RPMI7951 (cell line): Measurements from ENCODE around the gene TRIM5. TPM values are rescaled to one million over a fixed set of nuclear protein-coding genes. Genes with fewer than 3 reads are reported as not detected.

Source experiments
- DNase-seq: peaks from one replicate; pipeline ENCODE4 v3.0.0-alpha.2; 2012; ENCODE audit warnings: low read depth
- total RNA-seq: library from RNA; depleted of rRNA; stranded (reverse); fragments of >200 nt; shearing (Covaris generic); gene quantifications from 2 replicates; pipeline ENCODE4 v1.2.3, GENCODE V29; 2014; rRNA removed

TRIM5 gene
- total RNA-seq, 1 experiment from 2014 or later: 17.8 TPM

- DNase-seq: peak; percentile 73
These were observed 60.2 kb downstream of the TRIM5 start, which contains the start of gene TRIM34 for GRCh38 chr11:5624489-5625279. TSS of gene TRIM34 (plus strand) at chr11:5625001. CDS start at chr11:5632332, 7,331 bp downstream.

- DNase-seq: no peak
These were observed 62.1 kb downstream of the TRIM5 start for GRCh38 chr11:5622802-5623201.

GRCh38 chr11:5621580-5621979, 63.3 kb downstream of the TRIM5 start:
- DNase-seq: no peak

- peak; percentile 25 for DNase-seq
These were observed 64.0 kb downstream of the TRIM5 start for GRCh38 chr11:5620651-5621521.

GRCh38 chr11:5618807-5619206, 66.1 kb downstream of the TRIM5 start:
- DNase-seq: peak; percentile 7

Other genes with a start within 250 kb of the TRIM5 start
- gene OR51I1, start 243.6 kb downstream of the TRIM5 start, total RNA-seq: 0.20 TPM in 1 of 2 replicates, not detected in the other
- gene OR51I2, start 235.8 kb downstream of the TRIM5 start, total RNA-seq: not detected in 2 replicates
- gene OR52D1, start 196.4 kb downstream of the TRIM5 start, total RNA-seq: not detected in 2 replicates
- not detected in 2 replicates for gene UBQLN3, start 175.1 kb downstream of the TRIM5 start, total RNA-seq
- not detected in 2 replicates for gene UBQLNL, start 168.4 kb downstream of the TRIM5 start, total RNA-seq
- not detected in 2 replicates for gene OR52H1, start 136.5 kb downstream of the TRIM5 start, total RNA-seq
- gene OR52B6, start 104.2 kb downstream of the TRIM5 start, total RNA-seq: not detected in 2 replicates
- gene TRIM6, start 88.4 kb downstream of the TRIM5 start, total RNA-seq: 2.3 and 3.1 TPM in 2 replicates
- 6.4 and 7.1 TPM in 2 replicates for gene TRIM34, start 60.1 kb downstream of the TRIM5 start, total RNA-seq
- 5.5 and 10.1 TPM in 2 replicates for gene TRIM22, start 4.7 kb upstream of the TRIM5 start, total RNA-seq
- not detected in 2 replicates for gene OR56B1, start 51.4 kb upstream of the TRIM5 start, total RNA-seq
- gene OR52N4, start 69.2 kb upstream of the TRIM5 start, total RNA-seq: not detected in 2 replicates
- not detected in 2 replicates for gene OR52N5, start 98.3 kb upstream of the TRIM5 start, total RNA-seq
- not detected in 2 replicates for gene OR52N1, start 106.2 kb upstream of the TRIM5 start, total RNA-seq
- not detected in 2 replicates for gene OR52N2, start 123.8 kb upstream of the TRIM5 start, total RNA-seq
- gene OR52E6, start 156.8 kb upstream of the TRIM5 start, total RNA-seq: not detected in 2 replicates
- not detected in 2 replicates for gene OR52E8, start 172.6 kb upstream of the TRIM5 start, total RNA-seq
- not detected in 2 replicates for gene OR52E4, start 195.6 kb upstream of the TRIM5 start, total RNA-seq
- gene OR52E5, start 208.1 kb upstream of the TRIM5 start, total RNA-seq: not detected in 2 replicates